GM19467 (cell line): Measurements from ENCODE around the gene ATP5ME.
A peak's percentile ranks its signal among the peaks of the same experiment; 100 is the strongest.
"Not testable (repeated sequence)": the region's sequence is repeated elsewhere in the genome, so short reads cannot be mapped to it uniquely, and the experiment has no call there.

Source experiments
- ATAC-seq: cut with Tn5 transposase; IDR thresholded peaks from one replicate; pipeline ENCODE4 v1.9.1; 2021; ENCODE audit warnings: mild to moderate bottlenecking, moderate library complexity; ENCODE audit not compliant: unreplicated experiment

ATP5ME gene, protein sequence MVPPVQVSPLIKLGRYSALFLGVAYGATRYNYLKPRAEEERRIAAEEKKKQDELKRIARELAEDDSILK

DNA sequence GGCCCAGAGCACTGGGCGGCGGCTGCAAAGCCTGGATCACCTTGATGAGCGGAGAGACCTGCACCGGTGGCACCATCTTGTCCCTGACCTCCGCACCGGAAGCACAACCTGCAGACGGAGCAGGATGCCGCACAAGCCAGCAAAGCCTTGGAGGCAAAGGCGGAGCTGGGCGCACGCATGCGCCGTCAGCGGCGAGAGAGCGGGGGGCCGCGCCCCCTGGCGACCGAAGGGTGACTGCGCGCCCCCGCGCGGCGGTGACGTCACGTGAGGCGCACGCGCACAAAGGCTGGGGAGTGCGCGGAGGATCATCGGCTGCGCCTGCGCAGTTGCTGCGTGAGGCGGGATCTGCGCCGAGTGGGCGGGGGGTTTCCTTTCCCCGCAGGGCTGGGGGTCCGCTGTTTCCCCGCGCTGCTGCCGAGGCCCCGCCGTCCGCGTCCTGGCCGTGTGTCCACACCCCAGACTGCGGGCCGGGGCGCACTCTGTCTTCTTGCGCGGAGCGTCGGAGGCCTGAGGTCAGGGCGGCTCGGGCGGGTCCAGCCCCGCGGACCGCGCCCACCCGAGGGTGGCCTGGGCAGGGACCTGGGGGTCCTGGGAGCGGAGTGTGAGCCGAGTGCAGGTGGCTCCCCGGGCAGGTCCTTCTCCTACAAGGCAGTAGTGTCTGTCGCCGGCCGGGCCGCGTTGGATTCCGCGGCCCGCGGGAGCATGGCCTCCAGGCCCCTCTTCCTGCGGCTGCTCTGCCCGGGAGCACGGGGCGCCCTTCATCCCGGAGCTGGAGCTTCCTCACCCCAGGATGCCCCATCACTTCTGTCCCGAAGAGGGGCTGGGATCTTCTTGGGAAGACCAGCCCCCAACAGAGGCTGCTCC lies at the start of gene ATP5ME, which contains the start of gene MYL5:
ATP5ME (minus strand) TSS at position 105 of the 864 bp plus-strand sequence; CDS start at position 76, 29 bp downstream.
MYL5 (plus strand) TSS at position 371 of the 864 bp plus-strand sequence. CDS start 3,485 bp downstream, outside the sequence.
- peak; percentile 79 for ATAC-seq

DNA sequence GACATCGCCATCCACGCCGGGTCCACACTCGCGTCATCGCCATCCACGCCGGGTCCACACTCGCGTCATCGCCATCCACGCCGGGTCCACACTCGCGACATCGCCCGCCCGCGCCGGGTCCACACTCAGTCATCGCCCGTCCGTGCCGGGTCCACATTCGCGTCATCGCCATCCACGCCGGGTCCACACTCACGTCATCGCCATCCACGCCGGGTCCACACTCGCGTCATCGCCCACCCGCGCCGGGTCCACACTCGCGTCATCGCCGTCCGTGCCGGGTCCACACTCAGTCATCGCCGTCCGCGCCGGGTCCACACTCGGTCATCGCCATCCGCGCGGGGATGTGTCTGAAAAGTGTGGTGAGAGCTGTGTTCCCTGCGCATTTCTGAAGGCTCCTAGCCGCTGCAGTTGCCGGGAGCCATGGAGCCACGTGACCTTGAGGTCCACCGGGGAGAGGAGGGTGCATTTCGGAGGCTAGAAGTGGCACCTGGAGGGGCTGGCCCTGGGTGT lies 48.8 kb upstream of the ATP5ME start:
- no peak for ATAC-seq

DNA sequence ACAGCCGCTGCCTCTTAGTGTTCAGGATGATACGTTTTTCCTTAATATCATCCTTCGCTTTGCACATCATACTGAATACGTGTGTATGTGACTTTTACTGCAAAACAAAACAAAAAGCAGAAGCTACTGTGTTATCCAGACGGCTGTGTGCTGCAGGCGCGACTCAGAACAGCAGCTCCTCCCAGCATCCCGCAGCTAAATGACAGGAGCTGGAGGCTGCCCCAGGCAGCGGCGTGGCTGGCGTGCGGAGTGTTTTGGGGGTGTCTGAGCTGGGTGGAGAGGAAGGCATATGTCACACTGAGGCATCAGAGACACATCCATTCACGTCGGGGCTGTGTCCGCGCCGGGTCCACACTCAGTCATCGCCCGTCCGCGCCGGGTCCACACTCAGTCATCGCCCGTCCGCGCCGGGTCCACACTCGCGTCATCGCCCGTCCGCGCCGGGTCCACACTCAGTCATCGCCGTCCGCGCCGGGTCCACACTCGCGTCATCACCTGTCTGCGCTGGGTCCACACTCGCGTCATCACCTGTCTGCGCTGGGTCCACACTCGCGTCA lies 48.2 kb upstream of the ATP5ME start:
- ATAC-seq = no peak

DNA sequence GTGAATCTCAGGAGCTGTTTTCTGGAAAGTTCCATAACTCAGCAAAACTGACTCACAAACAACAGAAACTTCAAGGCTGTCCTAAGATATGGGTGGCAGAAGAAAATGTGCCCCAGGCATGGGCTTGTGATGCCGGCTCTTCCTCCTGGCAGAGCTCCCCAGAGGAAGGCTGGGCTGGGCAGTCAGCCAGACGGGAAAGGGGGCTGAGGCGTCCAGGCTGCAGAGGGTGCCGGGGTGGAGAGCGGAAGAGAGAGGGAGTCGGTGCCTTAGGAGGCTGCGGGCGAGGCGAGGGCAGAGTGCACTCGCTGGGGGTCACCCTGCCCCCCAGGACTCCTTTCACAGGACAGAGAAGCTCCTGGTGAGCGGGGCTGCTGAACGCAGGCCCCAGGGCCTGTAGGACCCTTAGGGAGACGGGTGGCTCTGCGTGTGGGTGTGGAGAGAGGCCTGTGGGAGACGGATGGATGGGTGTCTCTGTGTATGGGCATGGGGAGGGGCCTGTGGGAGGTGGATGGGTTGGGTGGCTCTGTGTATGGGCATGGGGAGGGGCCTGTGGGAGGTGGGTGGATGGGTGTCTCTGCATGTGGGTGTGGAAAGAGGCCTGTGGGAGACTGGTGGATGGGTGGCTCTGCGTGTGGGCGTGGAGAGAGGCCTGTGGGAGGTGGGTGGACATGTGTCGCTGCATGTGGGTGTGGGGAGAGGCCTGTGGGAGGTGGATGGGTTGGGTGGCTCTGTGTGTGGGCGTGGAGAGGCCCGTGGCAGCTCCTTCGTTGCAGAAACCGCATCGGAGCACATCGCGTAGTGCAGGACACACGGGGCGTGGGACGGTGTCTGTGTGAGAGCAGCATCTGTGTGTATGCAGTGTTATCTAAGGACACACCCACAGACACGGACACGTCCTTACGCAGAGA lies 47.4 kb upstream of the ATP5ME start:
- no peak for ATAC-seq

DNA sequence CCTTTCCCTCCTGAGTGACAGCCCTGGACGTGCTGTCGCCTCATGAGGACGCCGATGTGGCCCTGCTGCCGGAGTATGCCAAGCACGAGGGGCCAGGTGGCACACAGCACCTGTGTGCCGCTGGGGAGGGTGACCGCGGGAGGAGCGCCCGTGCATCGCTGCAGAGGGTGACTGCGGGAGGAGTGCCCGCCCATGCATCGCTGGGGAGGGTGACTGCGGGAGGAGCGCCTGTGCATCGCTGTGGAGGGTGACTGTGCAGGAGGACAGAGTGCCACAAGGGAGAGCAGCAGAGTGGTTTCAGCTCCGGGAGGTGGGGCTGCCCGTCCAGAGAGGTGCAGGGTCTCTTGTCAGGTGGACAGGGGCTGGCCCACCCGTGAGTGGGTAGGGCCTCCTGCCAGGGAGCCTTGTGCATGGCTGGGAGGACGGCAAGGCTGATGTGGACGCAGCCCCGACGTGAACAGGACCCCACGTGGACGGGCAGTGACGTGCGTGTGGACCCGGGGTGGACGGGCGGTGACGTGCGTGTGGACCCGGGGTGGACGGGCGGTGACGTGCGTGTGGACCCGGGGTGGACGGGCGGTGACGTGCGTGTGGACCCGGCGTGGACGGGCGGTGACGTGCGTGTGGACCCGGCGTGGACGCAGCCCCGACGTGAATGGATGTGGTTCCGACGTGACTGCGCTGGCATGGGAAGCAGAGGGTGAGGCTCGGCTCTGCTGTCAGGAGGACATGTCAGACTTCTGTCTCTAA lies 46.2 kb upstream of the ATP5ME start:
- ATAC-seq = no peak

DNA sequence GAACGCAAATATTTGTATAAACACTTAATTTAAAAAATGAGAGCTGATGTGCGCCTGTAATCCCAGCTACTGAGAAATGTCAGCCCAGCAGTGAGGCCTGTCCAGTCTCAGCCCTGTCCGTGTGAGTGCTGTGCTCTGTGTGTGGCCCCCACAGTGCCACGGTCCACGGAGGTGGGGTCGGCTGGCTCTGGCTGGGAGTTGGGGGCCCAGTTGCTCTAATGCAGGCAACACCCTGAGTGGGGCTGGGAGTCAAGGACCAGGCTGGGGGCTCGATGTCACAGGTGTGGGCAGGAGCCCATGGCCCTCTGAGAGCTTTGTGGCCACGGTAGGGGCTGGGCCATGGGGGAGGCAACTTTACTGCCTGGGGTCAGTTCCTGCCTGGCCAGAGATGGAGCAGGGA lies 44.4 kb upstream of the ATP5ME start:
- no peak for ATAC-seq

DNA sequence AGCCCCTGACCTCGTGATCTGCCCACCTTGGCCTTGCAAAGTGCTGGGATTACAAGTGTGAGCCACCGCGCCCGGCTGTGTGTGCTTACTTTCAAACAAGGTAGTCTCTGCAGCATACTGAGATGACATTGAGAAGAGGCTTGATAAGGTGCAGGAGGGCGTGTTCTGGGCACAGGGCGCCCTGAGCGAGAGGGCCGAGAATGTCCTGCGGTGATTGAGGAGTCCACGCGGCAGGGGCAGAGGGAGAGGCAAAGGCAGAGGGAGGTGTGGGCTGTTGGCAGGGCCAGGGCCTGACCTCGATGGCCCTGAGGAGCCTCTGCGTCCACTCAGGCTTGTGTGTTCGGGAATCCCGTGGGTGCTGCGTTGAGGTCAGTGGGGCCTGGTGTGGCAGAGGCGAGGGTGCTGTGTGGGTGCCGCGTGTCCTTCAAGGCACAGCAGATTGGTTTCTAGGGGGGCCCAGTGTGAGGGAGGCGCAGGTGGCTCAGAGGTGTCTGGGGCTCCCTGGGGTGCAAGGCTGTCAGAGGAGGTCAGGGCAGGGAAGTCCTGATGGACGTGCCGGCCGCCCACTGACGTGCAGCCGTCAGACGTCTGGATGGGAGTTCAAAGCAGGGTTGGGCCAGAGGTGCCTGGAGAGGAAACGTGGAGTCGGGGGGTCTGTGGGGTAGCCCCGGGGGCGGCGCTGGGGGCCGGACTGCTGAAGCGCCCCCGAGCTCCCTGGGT lies 43.7 kb upstream of the ATP5ME start:
- no peak for ATAC-seq

DNA sequence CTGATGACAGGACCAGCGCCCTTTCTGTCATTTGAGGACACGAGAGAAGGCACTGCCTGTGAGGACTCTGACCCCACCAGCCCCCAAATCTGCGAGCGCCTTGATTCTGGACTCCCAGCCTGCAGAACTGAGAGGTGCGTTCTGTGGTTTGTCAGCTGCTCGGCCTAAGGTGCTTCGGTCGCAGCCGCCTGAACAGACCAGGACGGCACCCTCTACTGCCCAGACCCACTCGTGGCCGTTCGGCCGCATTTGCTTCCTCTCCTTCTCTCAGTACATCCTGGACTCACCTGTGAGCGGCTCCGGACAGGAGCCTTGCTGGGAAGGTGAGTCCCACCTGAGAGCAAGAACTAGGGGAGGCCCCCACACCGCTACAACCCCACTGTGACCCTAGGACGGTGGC lies 40.0 kb upstream of the ATP5ME start:
- no peak for ATAC-seq

DNA sequence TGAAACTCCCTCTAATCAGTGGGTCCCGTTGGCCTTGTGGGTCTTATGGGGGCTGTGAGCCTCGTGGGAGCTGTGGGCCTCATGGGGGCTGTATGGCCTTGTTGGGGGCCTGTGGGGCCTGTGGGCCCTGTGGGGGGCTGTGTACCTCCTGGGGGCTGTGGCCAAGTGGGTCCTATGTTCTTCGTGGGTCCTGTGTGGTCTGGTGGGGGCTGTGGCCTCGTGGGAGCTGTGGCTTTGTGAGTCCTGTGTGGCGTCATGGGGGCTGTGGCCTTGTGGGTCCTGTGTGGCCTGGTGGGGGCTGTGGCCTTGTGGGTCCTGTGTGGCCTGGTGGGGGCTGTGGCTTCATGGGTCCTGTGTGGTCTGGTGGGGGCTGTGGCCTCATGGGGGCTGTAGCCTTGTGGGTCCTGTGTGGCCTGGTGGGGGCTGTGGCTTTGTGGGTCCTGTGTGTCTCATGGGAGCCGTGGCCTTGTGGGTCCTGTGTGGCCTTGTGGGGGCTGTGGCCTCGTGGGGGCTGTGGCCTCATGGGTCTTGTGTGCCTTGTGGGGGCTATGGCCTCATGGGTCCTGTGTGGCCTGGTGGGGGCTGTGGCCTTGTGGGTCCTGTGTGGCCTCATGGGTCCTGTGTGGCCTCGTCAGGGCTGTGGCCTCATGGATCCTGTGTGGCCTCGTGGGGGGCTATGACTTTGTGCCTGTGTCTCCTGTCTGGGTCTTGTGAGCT lies 39.0 kb upstream of the ATP5ME start:
- ATAC-seq = no peak

DNA sequence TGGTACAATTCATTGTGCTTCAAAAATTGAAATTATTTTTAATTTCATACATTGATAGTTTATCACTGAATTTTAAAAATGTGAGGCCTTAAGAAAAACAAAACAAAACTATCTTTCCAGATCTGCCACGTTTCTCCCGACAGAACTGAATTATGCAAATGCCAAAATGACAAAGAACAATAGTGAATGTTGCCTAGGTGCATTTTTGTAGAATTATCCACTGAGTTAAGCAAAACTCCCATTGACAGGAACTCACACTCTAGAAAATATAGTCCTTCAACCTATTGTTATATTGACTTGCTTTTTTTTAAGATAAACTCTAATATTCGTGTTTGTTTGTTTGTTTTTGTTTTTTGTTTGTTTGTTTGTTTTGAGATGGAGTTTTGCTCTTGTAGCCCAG lies 38.0 kb upstream of the ATP5ME start:
- no peak for ATAC-seq

DNA sequence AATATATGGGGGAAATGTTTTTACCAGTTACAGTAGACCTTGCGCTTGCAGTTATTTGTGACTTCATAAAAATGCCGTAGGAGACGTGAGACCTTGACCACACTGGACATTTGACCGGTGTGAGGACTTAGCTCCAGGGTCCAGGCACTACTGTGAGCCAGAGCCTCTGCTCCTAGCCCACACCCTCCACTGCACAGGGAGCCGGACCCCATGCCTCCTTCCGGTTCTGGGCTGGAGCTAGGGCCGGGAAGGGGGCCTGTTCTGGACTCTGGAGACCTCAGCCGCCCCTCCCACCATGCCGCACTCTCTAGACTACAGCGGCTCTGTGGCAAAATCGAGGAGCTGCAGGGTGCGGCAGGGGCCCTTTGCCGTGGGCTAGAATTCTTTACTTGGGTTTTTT lies 36.8 kb upstream of the ATP5ME start:
- no peak for ATAC-seq

DNA sequence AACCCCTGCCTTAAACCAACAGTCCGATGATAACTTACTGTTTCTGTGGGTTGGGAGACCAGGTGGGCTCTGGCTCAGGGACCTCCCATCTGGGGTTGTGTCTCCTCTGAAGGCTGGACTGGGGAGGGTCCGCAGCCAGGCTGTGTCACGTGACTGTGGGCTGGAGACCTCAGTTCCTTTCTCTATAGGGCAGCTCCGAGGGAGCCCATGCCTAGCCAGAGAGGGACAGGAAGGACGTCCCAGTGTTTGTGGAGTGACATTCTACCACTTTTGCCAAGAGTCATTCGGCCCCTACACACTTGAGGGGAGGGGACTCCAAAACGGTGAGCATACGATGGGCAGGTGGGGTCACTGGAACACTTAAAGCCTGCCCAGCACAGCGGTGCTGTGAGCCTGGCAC lies 36.0 kb upstream of the ATP5ME start:
- no peak for ATAC-seq

DNA sequence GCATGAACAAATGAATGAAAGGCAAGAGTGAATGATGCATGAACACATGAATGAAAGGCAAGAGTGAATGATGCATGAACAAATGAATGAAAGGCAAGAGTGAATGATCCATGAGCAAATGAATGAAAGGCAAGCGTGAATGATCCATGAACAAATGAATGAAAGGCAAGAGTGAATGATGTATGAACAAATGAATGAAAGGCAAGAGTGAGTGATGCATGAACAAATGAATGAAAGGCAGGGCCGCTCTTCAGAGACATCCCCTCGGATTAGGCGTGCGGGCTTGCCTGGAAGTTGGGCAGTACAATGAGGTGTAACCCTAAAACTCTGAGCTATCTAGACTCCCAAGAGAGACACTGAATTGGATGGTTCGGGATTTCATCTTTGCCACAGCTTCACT lies 35.3 kb upstream of the ATP5ME start:
- no peak for ATAC-seq

DNA sequence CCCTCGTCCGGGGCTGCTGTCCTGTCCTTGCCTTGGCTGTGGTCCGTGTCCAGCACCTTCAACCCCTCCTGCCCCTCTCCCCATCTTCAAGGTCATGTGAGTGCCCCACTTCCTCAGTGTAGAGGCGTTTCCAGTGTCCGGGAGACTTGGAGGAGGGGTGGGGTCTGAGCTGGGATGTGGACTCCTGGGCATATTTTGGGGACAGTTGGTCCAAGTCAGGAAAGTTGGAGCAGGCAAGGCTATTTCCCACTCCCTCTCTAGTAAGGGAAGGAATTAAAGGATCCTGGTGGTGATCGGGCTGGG lies 34.5 kb upstream of the ATP5ME start:
- no peak for ATAC-seq

DNA sequence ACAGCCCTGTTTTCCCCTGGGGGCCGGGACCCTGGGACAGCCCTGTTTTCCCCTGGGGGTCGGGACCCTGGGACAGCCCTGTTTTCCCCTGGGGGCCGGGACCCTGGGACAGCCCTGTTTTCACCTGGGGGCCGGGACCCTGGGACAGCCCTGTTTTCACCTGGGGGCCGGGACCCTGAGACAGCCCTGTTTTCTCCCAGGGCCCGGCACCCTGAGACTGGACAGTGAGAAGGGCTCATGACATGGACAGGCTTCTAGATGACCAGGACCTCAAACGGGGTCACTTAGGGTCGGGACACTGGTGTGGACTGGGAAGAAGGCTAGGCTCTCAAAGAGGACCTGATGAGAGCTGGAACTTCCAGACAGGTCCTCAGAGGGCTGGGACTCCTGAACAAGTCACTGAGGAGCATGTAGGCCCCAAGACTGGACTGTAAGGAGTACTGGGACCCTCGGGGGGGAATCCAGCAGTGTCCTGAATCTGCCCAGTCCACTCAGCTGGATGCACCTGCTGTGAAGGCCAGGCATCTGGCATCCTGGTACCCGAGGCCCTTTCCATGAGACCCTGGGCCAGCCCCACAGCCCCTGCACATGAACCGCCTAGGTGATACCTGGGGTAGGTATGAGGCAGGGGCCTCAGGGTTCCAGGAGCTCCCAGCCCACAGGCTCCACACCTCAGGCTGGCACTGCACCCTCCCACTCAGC lies 34.0 kb upstream of the ATP5ME start:
- no peak for ATAC-seq

DNA sequence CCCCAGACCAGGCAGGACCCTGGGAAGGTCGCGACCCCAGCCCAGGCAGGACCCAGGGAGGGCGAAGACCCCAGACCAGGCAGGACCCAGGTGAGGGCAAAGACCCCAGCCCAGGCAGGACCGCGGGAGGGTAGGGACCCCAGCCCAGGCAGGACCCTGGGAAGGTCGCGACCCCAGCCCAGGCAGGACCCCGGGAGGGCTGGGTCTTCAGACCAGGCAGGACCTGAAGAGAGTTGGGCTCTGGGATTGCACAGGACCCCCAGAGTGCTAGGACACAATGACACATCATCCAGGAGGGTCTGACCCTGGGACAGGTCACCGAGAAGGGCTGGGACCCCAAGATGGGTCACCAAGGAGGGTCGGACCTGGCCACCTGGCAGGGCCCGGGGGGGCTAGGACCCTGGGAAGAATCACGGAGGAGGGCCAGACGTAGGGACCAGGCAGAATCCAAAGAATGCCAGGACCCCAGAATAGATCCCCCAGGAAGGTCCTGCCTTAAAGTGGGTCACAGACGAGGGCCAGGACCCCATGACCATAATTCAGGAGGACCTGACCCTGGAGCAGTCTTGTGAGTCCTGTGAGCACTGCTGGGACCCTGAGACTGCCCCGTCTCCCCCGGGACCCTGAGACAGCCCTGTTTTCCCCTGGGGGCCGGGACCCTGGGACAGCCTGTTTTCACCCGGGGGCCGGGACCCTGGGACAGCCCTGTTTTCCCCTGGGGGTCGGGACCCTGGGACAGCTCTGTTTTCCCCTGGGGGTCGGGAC lies 32.9 kb upstream of the ATP5ME start:
- no peak for ATAC-seq

DNA sequence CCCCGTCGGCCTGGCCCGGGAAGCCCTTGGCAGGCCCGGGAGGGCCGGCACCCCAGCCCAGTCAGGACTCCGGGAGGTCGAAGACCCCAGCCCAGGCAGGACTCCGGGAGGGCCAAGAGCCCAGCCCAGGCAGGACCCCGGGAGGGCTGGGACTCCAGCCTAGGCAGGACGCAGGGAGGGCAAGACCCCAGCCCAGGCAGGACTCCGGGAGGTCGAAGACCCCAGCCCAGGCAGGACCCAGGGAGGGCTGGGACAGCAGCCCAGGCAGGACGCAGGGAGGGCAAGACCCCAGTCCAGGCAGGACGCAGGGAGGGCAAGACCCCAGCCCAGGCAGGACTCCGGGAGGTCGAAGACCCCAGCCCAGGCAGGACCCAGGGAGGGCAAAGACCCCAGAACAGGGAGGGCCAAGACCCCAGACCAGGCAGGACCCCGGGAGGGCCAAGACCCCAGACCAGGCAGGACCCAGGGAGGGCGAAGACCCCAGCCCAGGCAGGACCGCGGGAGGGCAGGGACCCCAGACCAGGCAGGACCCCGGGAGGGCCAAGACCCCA lies 32.1 kb upstream of the ATP5ME start:
- not testable (repeated sequence) for ATAC-seq
